Measurements from ENCODE around the gene OSBPL10.

OSBPL10 gene

DNA sequence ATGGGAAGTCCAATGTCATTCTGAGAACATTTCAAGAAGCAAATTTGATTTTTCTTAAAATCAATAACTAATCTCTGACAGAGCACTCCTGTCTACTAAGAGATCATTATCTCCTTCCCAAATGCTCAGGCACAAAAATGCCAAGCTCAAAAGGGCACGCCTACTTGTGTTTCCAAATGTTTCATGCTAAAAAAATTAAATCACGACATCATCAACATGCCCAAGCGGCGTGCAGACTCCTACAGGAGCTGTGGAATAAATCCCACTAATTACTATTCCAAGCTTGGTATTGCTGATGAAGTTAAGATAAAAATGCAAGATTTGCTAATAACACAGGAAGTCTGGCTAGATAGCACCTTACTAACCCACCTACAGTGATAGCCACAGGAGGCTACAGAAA lies 140.8 kb downstream of the OSBPL10 start:
- DNase-seq = no peak

- DNase-seq = no peak
Measured at GRCh38 chr3:31839144-31839917, 141.7 kb downstream of the OSBPL10 start.

- no peak for DNase-seq
Measured at GRCh38 chr3:31836131-31837075, 144.7 kb downstream of the OSBPL10 start.

DNA sequence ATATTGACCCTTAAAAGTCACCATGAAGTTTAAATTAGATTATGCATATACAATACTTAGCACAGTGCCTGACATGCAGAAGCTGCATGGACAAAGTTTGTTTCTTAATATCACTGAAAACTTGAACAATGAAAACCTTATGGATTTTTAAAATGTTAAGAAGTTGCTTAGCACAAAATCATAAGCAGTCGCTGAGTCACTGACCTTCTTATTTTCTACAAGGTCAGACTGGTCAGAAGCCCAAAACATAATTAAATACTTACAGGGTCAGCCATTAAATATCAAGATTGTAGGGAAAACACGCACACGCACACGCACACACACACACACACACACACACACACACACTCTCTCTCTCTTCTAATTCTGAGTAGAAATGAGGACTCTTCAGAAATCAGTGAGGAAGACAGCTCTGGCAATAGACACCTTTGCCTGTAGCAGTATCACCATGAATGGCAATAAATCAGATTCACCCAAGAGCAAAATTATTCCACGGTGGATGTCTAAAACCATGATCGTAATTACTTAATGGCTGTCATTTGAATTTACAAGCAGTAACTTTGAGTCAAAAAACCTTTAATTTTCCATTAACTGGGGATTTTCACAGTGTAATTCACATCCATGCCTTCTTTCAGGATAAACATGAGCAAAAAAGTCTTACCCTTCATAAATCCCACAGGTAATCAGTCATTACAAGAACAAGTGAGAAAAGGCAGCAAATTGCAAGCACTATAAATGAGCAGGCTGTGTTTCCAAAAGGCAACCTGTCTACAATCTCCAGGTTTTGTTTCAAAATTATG lies 147.5 kb downstream of the OSBPL10 start:
- no peak for DNase-seq

DNA sequence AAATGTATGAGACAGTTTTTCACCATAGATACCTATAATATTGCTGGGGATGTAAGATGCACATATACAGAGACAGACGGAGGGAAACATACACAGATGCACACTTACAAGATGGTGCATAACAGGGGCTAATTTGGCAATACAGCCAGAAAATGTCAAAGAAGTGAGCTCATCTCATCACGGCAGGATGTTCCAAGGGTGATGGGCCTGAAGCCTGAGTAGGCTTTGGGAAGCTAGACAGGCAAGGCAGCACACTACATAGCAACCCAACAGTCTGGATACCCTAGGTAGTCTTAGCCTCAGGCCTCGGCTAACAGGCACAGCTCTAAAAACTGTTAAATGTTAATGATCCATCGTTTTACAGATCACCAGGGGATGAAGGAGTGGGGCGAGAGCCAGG lies 148.5 kb downstream of the OSBPL10 start:
- DNase-seq = no peak

- no peak for DNase-seq
Measured at GRCh38 chr3:31831591-31831990, 149.5 kb downstream of the OSBPL10 start.

GRCh38 chr3:31829826-31830426 lies 151.1 kb downstream of the OSBPL10 start:
- DNase-seq = no peak

DNA sequence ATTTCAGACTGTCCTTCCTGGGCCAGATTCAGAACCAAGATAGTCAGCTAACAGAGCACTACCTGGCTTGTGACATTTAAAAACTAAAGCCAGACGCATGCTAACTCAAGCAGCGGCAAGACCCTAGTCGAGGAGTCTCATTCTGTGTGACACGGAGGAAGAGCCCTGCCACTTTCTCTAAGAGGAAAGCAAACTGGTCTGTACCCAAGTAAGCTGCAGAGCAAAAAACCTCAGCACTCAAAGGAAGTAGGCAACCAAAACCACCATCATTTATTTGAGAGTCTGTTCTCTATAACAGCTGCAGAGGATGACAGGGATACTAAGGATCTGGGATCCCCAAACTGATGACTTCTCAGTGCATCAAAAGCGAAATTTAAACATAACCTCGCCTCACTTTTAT lies 152.1 kb downstream of the OSBPL10 start:
- DNase-seq = no peak

- no peak for DNase-seq
Measured at GRCh38 chr3:31828007-31828406, 153.1 kb downstream of the OSBPL10 start.

DNA sequence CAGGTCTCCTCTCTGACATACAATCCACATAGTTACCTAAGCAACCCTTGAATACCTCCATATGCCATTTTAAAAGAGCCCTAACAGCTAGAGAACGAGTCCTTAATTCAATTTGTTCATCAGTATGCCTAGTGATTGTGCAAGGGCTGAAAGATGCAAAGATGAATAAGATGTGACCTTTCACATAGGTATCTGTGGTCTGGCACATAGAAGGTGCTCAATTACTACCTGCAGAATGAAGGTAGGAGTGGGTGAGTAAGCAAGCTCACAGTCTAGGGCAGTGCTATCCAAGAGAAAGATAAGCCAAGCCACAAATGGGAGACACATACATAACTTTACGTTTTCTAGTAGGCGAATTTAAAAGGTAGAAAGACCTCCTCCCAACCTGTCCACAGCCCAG lies 157.9 kb downstream of the OSBPL10 start:
- DNase-seq = no peak

DNA sequence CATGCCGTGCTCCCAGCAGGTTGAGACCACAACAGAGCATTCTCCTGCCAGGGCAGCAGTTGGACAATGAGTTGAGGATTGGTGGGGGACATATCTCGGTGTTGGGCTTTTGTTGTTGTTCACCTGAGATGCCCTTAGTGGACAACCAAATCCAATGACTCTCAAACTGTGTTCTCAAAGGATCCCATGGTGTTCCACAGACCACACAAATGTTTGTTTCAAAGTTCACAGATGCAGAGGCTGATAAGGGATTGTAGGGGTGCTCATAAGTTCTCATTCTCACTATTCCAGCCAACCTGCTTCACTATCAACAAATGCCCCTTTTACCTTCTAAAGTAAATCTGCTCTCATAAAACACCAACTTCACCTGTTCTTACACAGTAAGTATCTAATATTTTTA lies 159.9 kb downstream of the OSBPL10 start:
- DNase-seq = no peak

GRCh38 chr3:31819441-31819840 lies 161.6 kb downstream of the OSBPL10 start:
- no peak for DNase-seq

GRCh38 chr3:31817411-31817966 lies 163.6 kb downstream of the OSBPL10 start:
- DNase-seq = no peak

- no peak for DNase-seq
Measured at GRCh38 chr3:31815631-31816440, 165.2 kb downstream of the OSBPL10 start.

- DNase-seq = no peak
Measured at GRCh38 chr3:31815006-31815405, 166.1 kb downstream of the OSBPL10 start.

GRCh38 chr3:31813686-31814085 lies 167.4 kb downstream of the OSBPL10 start:
- DNase-seq = no peak

GRCh38 chr3:31813197-31813596 lies 167.9 kb downstream of the OSBPL10 start:
- DNase-seq = no peak

DNA sequence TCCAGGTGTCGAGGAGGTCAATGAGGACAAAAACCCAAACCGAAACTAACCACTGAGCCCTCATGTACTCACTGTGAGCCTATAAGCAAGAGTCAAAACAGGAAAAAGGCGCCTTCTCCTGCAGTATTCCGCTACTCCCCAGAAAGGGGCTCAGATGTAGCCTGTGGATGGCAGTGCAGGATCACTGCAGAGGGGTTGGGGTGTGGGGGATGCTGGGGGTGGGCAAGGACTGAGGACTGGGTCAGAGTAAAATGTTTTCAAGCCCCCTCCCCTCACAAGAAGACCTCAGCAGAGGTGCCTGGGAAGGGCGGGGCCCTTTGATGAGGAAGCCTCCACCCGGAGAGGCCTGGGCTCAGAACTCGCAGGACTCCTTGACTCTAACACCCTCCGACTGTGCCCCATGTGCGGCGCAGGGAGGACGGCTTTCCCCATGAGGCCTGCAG lies 170.1 kb downstream of the OSBPL10 start:
- DNase-seq = no peak

DNA sequence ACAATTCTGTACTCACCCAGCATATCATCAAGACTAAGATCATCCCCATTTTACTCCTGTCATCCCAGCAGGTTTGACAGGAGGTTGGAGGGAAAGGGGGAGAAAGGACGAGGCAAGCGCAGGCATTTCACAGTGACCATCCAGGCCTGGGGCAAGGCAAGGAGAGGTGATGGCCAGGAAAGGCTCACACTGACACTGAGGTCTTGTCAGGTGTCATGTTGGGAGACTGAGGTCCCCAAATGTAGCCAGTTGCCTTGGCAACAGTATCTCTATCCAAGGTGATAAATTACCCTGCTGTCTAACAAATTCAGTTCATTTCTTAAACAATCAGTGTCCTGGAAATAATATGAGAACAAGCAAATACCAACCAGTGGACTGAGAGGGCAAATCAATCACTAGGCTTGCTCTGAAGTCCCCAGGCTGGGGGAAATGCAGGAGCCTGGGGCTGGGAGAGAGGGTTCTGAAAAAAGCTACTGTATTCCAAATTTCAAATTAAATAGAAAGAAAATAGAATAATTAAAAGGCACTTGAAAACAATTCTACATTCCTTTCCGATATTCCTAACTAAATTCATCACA lies 172.8 kb downstream of the OSBPL10 start:
- no peak for DNase-seq

DNA sequence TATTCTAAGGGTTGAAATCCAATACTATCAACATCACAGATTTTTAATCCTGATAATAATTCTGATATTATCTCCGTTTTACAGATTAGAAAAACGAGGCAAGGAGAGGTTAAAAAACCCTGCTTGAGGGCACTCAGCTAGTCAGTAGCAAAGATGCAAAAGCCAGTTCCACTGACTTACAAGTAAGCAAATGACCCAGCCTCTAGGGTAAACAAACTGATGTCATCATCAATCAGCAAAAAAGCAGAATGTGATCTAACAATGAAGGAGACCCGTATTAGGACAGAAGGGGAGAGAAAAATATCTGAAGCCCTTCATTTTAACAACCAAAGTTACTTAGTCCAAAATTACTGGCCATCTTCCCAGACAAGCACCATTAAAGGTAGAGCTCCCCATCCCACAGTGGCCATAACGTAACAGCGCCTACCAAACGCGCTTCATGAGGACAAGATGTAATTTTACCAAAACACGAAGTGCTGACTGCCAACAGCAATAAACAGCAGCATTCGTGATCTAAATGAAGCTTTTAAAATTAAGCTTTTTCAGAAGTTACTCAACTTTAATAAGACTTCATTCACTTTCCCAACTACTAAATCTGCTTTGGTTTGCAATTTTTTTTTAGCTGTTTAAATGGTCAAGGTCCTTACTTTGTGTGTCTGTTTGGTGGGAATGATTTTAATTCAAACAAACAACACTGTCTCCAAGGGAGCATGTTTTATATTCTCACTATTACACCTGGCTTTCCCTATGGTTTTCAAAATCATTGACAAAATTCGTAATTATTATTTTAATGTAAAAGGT lies 176.6 kb downstream of the OSBPL10 start:
- DNase-seq = no peak
